Erythroblast (primary cell): ENCODE measurements around the gene UNC5CL.

Experiments
- GATA1 ChIP-seq: IDR thresholded peaks from 2 replicates; pipeline ENCODE4 v1.6.1; 2011; ENCODE audit warnings: low read depth, mild to moderate bottlenecking, control low read depth, low read length, moderate library complexity
- POLR2A ChIP-seq: IDR thresholded peaks from 2 replicates; pipeline ENCODE4 v1.6.1; 2011; ENCODE audit warnings: mild to moderate bottlenecking, low read length

- TF ChIP-seq POLR2A, result no peak
- no peak for TF ChIP-seq GATA1
Observed at GRCh38 chr6:41023114-41023513, 15.9 kb downstream of the UNC5CL start.
